K562 (cell line): Measurements from ENCODE around the gene IGFBP4. TPM values are rescaled to one million over a fixed set of nuclear protein-coding genes. Genes with fewer than 3 reads are reported as not detected.

Experiments used
- ATAC-seq: fragments of 200-7000 bp; cut with Tn5 transposase; 3 replicates; pipeline ENCODE4 v1.9.1; 2020; ENCODE audit warnings: moderate library complexity
- BruUV-seq: library from RNA; stranded (reverse); fragments of 400-500 nt; replicated peaks from 2 replicates; lab custom pipeline; 2021; lab: Mats Ljungman, UMichigan
- CTCF ChIA-PET: fragments of 300-600 bp; formaldehyde crosslinking; extraction: SDS; loops from one replicate; lab custom pipeline; 2021; ENCODE audit warnings: low intra/inter-chr PET ratio; lab: Yijun Ruan, JAX
- POLR2A ChIA-PET: fragments of 300-600, 350-650 bp; sonication (Branson Sonifier 250); formaldehyde crosslinking; extraction: SDS; loops from one replicate; lab custom pipeline; 2021; ENCODE audit warnings: antibody characterized with exemption, inconsistent platforms; lab: Yijun Ruan, JAX
- DNase-seq, 4 experiments: peaks; one replicate each; pipeline versions ENCODE4 v3.0.0 to v3.0.0-alpha.2; 2011 to 2018; ENCODE audit warnings: low spot score in 3 of 4, mixed read lengths in 3 of 4; ENCODE audit errors: extremely low read depth in 1 of 4
- FAIRE-seq: peaks from 2 replicates; lab custom pipeline; 2011; peaks lifted over from hg19 to GRCh38; lab: Jason Lieb, UNC
- H2AFZ ChIP-seq: 2 replicates; pipeline ENCODE4 v1.6.0; 2011; ENCODE audit warnings: low read depth, low read length, control low read depth, inconsistent platforms
- H3K27ac ChIP-seq: fragments of 200-600 bp; 3 replicates; pipeline ENCODE4 v1.8.0; 2011; ENCODE audit warnings: low read depth, mild to moderate bottlenecking, control low read depth, inconsistent platforms, low read length, moderate library complexity, mixed read lengths; ENCODE audit errors: extremely low read depth
- H3K27me3 ChIP-seq, 2 experiments: fragments of 300-600 bp in 1 of 2; 2 replicates in 1 of 2; 3 replicates in 1 of 2; pipeline versions ENCODE4 v1.6.0 to v1.8.0; 2011; ENCODE audit warnings: inconsistent platforms in 2 of 2, low read length in 2 of 2, mild to moderate bottlenecking in 1 of 2, mixed read lengths in 1 of 2, moderate library complexity in 1 of 2; ENCODE audit not compliant: control insufficient read depth in 2 of 2, insufficient read depth in 2 of 2
- H3K36me3 ChIP-seq: fragments of 300-600 bp; 3 replicates; pipeline ENCODE4 v1.8.0; 2011; ENCODE audit warnings: mild to moderate bottlenecking, low read length, inconsistent platforms; ENCODE audit not compliant: control insufficient read depth, insufficient read depth
- H3K4me1 ChIP-seq, 2 experiments: fragments of 200-600 bp in 1 of 2; replicated peaks in 1 of 2; 2 replicates in 1 of 2; 3 replicates in 1 of 2; pipeline versions ENCODE4 v1.5.1 to v1.8.0; 2011; ENCODE audit warnings: inconsistent platforms in 2 of 2, low read length in 2 of 2, mild to moderate bottlenecking in 1 of 2, mixed read lengths in 1 of 2, moderate library complexity in 1 of 2; ENCODE audit not compliant: control insufficient read depth in 2 of 2, insufficient read depth in 2 of 2
- H3K4me2 ChIP-seq: 2 replicates; pipeline ENCODE4 v1.6.1; 2011; ENCODE audit warnings: low read length, control low read depth, inconsistent platforms, mixed read lengths; ENCODE audit not compliant: insufficient read depth
- H3K4me3 ChIP-seq: fragments of 200-600 bp; sonication (generic), shearing (Covaris generic); 2 replicates; pipeline ENCODE4 v1.5.1; 2016; ENCODE audit warnings: control low read depth, inconsistent platforms
- H3K79me2 ChIP-seq: fragments of 200-600 bp; 3 replicates; pipeline ENCODE4 v1.8.0; 2011; ENCODE audit warnings: low read length, inconsistent platforms; ENCODE audit not compliant: control insufficient read depth, insufficient read depth
- H3K9ac ChIP-seq, 2 experiments: 2 replicates each; pipeline versions ENCODE4 v1.6.0 to v1.6.1; 2011; ENCODE audit warnings: low read depth in 2 of 2, low read length in 2 of 2, control low read depth in 1 of 2, inconsistent platforms in 1 of 2, mild to moderate bottlenecking in 1 of 2, mixed read lengths in 1 of 2; ENCODE audit not compliant: insufficient read depth in 1 of 2
- H3K9me1 ChIP-seq: one replicate; pipeline ENCODE4 v1.6.0; 2011; ENCODE audit warnings: inconsistent platforms, mild to moderate bottlenecking, low read length, moderate library complexity; ENCODE audit not compliant: control insufficient read depth, insufficient read depth
- H3K9me3 ChIP-seq: replicated peaks from 2 replicates; pipeline ENCODE4 v1.5.1; 2011; ENCODE audit warnings: low read depth, low read length, inconsistent platforms; ENCODE audit not compliant: control insufficient read depth, insufficient read depth
- H4K20me1 ChIP-seq: replicated peaks from 2 replicates; pipeline ENCODE4 v1.6.1; 2011; ENCODE audit warnings: low read length, inconsistent platforms, mixed read lengths; ENCODE audit not compliant: control insufficient read depth, insufficient read depth
- BRCA1 ChIP-seq, 2 experiments: fragments of 450-650 bp in 1 of 2; sonication (generic) in 1 of 2; formaldehyde crosslinking in 1 of 2; IDR thresholded peaks; 2 replicates each; pipeline versions ENCODE4 v1.5.0 to v1.6.1; 2017 to 2020; ENCODE audit warnings: mild to moderate bottlenecking in 1 of 2, missing genetic modification reagents in 1 of 2
- GTF2E2 ChIP-seq: fragments of 200-800 bp; sonication (Bioruptor generic); IDR thresholded peaks from 2 replicates; pipeline ENCODE4 v1.6.1; 2016; ENCODE audit warnings: missing genetic modification characterization, missing compliant biosample characterization
- HOXB6 ChIP-seq: fragments of 250-450 bp; sonication (Bioruptor Pico); IDR thresholded peaks from 2 replicates; pipeline ENCODE4 v1.5.1; 2022; ENCODE audit warnings: mild to moderate bottlenecking, borderline replicate concordance
- HSF4 ChIP-seq: fragments of 250-450 bp; sonication (Bioruptor Pico); IDR thresholded peaks from 2 replicates; pipeline ENCODE4 v2.1.2; 2022; ENCODE audit warnings: mild to moderate bottlenecking, moderate library complexity, borderline replicate concordance
- MED1 ChIP-seq: sonication (generic); formaldehyde crosslinking; IDR thresholded peaks from 2 replicates; pipeline ENCODE4 v1.8.1; 2023; ENCODE audit warnings: missing genetic modification reagents, borderline replicate concordance
- RFX7 ChIP-seq: fragments of 250-450 bp; sonication (Bioruptor Pico); IDR thresholded peaks from 2 replicates; pipeline ENCODE4 v1.5.1; 2021; ENCODE audit warnings: mild to moderate bottlenecking
- TAF1 ChIP-seq: IDR thresholded peaks from 2 replicates; pipeline ENCODE4 v1.6.1; 2011; ENCODE audit warnings: mild to moderate bottlenecking, low read length, moderate library complexity; ENCODE audit not compliant: insufficient read depth, control insufficient read depth, severe bottlenecking; ENCODE audit errors: extremely low read depth
- TSC22D4 ChIP-seq: fragments of 450-650 bp; IDR thresholded peaks from 2 replicates; pipeline ENCODE4 v1.6.1; 2016; ENCODE audit warnings: missing genetic modification characterization, missing biosample characterization, control low read depth
- ZBED1 ChIP-seq: IDR thresholded peaks from 2 replicates; pipeline ENCODE4 v1.6.1; 2014
- ZBTB5 ChIP-seq: fragments of 450-650 bp; IDR thresholded peaks from 2 replicates; pipeline ENCODE4 v1.6.1; 2017; ENCODE audit warnings: antibody characterized with exemption
- ZNF583 ChIP-seq: fragments of 250-450 bp; sonication (Bioruptor Pico); IDR thresholded peaks from 2 replicates; pipeline ENCODE4 v1.4.0; 2020
- WGBS: fragments of 100-300 bp; shearing (Covaris generic); methylation state at CpG from one replicate; pipeline ENCODE4 v1.1.6; 2016; ENCODE audit warnings: low coverage, mixed read lengths; ENCODE audit not compliant: insufficient coverage; ENCODE audit errors: missing lambda C conversion rate; 5-methylcytosine and 5-hydroxymethylcytosine counted together
- in situ Hi-C: fragments of 300-500 bp; cut with MboI; formaldehyde crosslinking; loops from 4 replicates; pipeline ENCODE4 v1.15.0; 2018; ENCODE audit warnings: inconsistent platforms, mixed read lengths
- intact Hi-C: fragments of 100-400 bp; cut with micrococcal nuclease; formaldehyde crosslinking; loops from 2 replicates; pipeline ENCODE4 v1.14.2; 2022
- polyA plus RNA-seq, 8 experiments: library from polyadenylated mRNA; depleted of rRNA in 4 of 8; stranded (reverse) in 5 of 8; unstranded in 3 of 8; fragments of >200 nt; fragmentation: Nextera tagmentation in 2 of 8; fragmentation: Illumina TruSeq in 1 of 8; extraction: Ambion mirVana in 2 of 8; extraction: Trizol in 1 of 8; gene quantifications; 2 replicates each; pipeline versions ENCODE4 v1.2.1 to v1.2.3, GENCODE V29; 2011 to 2014; ENCODE audit warnings: inconsistent platforms in 1 of 8, missing spikeins in 1 of 8
- total RNA-seq, 7 experiments: library from RNA; depleted of rRNA in 6 of 7; stranded (reverse); fragments of >200 nt in 6 of 7; fragmentation: Illumina TruSeq in 2 of 7; extraction: Trizol in 2 of 7; gene quantifications; 2 replicates each; pipeline versions ENCODE4 v1.2.1 to v1.2.3, GENCODE V29; 2011 to 2021; ENCODE audit warnings: low replicate concordance in 1 of 7
- TF ChIP-seq, protein P1 (sequence below), 2 experiments: fragments of 250-450 bp in 1 of 2; fragments of 450-650 bp in 1 of 2; sonication (Bioruptor Pico) in 1 of 2; IDR thresholded peaks; 2 replicates each; pipeline versions ENCODE4 v1.6.1 to v1.8.0; 2016 to 2021; ENCODE audit warnings: mild to moderate bottlenecking in 2 of 2, moderate library complexity in 2 of 2, missing compliant biosample characterization in 1 of 2, missing genetic modification characterization in 1 of 2

The IGFBP4 gene
- total and polyA plus RNA-seq, 9 of the 15 experiments (the other 6 are each of a cell fraction or from before 2014, with no cell fraction given), result 8.8 to 99.8 (median 18.6) TPM

DNA sequence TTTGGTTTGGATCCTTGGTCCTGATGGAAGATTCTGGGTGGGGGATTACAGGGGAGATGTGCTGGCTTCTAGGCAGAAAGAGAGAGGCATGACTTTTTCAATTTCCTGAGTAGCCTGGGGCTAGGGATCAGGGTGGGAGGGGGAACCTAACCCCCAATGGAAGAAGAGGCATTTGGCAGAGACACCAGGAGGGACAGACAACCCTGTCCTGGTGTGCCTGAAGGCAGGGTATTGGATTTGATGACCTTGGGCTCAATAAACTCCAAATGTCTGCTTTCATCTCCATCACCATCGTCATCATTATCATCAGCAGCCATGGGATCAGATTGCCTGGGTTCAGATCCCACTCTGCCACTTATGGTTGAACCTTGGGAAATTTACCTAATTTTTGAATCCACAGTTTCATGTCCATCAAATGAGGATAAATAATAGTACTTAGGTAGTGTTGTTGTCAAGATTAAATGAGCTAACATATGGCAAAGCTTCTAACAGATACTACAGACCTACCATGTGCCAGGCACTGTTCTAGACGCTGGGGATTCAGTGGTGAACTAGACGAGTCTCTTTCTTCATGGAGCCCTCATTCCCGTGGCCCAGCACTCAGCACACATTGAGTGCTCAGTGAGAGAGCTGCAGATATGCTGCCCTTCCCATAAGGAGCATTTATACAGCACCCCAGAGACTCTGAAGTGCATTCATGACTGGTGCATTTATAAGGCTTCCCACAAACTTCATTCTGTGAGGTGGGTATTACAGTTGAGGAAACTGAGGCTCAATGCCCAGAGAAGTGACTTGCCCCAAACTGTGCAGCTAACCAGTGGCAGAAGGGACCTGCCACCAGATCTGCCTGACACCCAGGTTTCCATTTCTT, 26.8 kb downstream of the IGFBP4 start:
- ATAC-seq, result no peak
- Histone ChIP-seq H4K20me1 (no peaks in the 10 kb centered on the region), H3K9ac (no peak overlapping the region), H2AFZ (no peak overlapping the region), H3K79me2 (no peaks in the 10 kb centered on the region), H3K4me1 (peaks cover 5 to 16% of the 10 kb centered on the region in 2 experiments; a peak in 4 of 5 replicates), H3K36me3 (no peaks in the 10 kb centered on the region)
- DNase-seq, result no peak
- in situ Hi-C loops (no loop called here), intact Hi-C loops (loop anchor here (10.0 kb wide), 1 partner anchor 105 kb away; the partner anchor contains the start of gene GJD3)
- FAIRE-seq, result no peak
- no peak for TF ChIP-seq HOXB6
- TF ChIP-seq RFX7 (CRISPR knock-in tag), result no peak
- TF ChIP-seq ZBTB5, result no peak
- TF ChIP-seq HSF4 (CRISPR knock-in tag), result no peak
- no peak for TF ChIP-seq BRCA1 (IDR thresholded peaks at IDR 0.05)
- TF ChIP-seq BRCA1 (CRISPR knock-in tag; IDR thresholded peaks at IDR 0.05), result no peak
- TF ChIP-seq TAF1, result no peak
- TF ChIP-seq ZBED1, result no peak
- no peak for TF ChIP-seq MED1
- no peak for TF ChIP-seq TSC22D4
- no peak for TF ChIP-seq GTF2E2 (tag)
- no peak for TF ChIP-seq ZNF583 (CRISPR knock-in tag)
- TF ChIP-seq, protein P1, sequence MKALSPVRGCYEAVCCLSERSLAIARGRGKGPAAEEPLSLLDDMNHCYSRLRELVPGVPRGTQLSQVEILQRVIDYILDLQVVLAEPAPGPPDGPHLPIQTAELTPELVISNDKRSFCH (CRISPR knock-in tag; IDR thresholded peaks at IDR 0.05), result no peak
- TF ChIP-seq, protein P1 (tag; IDR thresholded peaks at IDR 0.05), result no peak
- TF ChIP-seq, all 486 proteins: peak for 0
- ChIA-PET CTCF (interaction anchor here (0.9 kb wide), 1 partner anchor 109 kb away, joined by 3 read pairs; no protein-coding TSS in a partner anchor), POLR2A (no interaction called here)
- peaks cover 0 to 7% of the 10 kb centered on the region in 2 experiments; a peak in 1 of 5 replicates for H3K27me3 ChIP-seq
- H3K4me2 ChIP-seq, result no peak overlapping the region
- H3K4me3 ChIP-seq, result no peak overlapping the region
- no peaks in the 10 kb centered on the region for H3K9me1 ChIP-seq
- no peaks in the 10 kb centered on the region for H3K9me3 ChIP-seq
- 12% methylated on average over 4 of the region's 4 CpGs for WGBS
- no TSS peak for BruUV-seq
- no peak overlapping the region for H3K27ac ChIP-seq
